Measurements from ENCODE around the gene LILRA5. TPM values are rescaled to one million over a fixed set of nuclear protein-coding genes. Genes with fewer than 3 reads are reported as not detected.

Gene LILRA5
- total and polyA plus RNA-seq, 2 of the 13 experiments (the other 11 are each of a cell fraction or from before 2014, with no cell fraction given), result not detected

DNA sequence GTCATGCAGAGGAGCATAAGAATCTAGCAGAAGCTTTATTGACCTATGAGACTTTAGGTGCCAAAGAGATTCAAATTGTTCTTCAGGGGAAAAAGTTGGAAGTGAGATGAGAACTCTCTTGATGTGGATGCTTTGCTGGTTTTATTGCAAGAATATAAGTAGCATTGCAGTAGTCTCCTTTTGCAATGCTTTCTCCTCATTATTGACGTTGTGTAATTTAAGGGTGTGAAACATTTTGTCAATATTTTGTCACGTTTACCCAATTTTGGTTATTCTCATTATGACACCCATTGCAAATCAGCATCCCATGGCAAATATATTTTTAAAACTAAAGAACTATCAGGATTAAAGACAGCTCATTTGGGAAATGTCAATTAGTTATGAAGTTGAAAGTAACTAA is 44.0 kb downstream of the LILRA5 start:
- intact Hi-C loops (cut with micrococcal nuclease; ENCODE audit: unreplicated experiment) (no loop called here), in situ Hi-C loops (cut with HindIII; ENCODE audit: extremely low pct_ligation_motif_present, low pct_unique_long_range_greater_than_20kb) (no loop called here)
- BruUV-seq (replicated peaks), result no TSS peak
- no peak overlapping the region for H3K27ac ChIP-seq (ENCODE audit: extremely low read length, insufficient read depth, low read length)
- POLR2A ChIA-PET, result no interaction called here
- FAIRE-seq, result no peak
- H3K4me2 ChIP-seq (ENCODE audit: low read depth, low read length), result no peak overlapping the region
- no peak for ATAC-seq
- no peaks in the 10 kb centered on the region for H4K20me1 ChIP-seq (ENCODE audit: insufficient read depth, low read length)
- no peaks in the 10 kb centered on the region for H3K36me3 ChIP-seq (replicated peaks in 1 of 2; ENCODE audit: control insufficient read depth in 1 of 2, insufficient read depth in 2 of 2, low read length in 2 of 2)
- no peaks in the 10 kb centered on the region for H3K9me3 ChIP-seq (ENCODE audit: low read length)
- no peak overlapping the region for H2AFZ ChIP-seq (ENCODE audit: low read length)
- DNase-seq (ENCODE audit: low spot score), result no peak
- H3K9ac ChIP-seq (ENCODE audit: insufficient read depth, low read depth, low read length), result no peak overlapping the region
- H3K4me3 ChIP-seq (replicated peaks in 1 of 3; ENCODE audit: insufficient read depth in 1 of 3, low read depth in 2 of 3, low read length in 3 of 3), result no peak overlapping the region
- H3K79me2 ChIP-seq (ENCODE audit: insufficient read depth, low read length), result no peaks in the 10 kb centered on the region
- peaks cover 0 to 8% of the 10 kb centered on the region in 2 experiments; a peak in 1 of 5 replicates for H3K27me3 ChIP-seq (ENCODE audit: control insufficient read depth in 1 of 2, insufficient read depth in 2 of 2, low read length in 2 of 2)
- CTCF ChIA-PET (ENCODE audit: low intra/inter-chr PET ratio, low total read pairs), result no interaction called here
- 0% methylated on average over 2 of the region's 2 CpGs for WGBS (ENCODE audit: low lambda C conversion rate)
- H3K4me1 ChIP-seq (ENCODE audit: insufficient read depth, low read length), result no peaks in the 10 kb centered on the region
- TF ChIP-seq, protein P1, sequence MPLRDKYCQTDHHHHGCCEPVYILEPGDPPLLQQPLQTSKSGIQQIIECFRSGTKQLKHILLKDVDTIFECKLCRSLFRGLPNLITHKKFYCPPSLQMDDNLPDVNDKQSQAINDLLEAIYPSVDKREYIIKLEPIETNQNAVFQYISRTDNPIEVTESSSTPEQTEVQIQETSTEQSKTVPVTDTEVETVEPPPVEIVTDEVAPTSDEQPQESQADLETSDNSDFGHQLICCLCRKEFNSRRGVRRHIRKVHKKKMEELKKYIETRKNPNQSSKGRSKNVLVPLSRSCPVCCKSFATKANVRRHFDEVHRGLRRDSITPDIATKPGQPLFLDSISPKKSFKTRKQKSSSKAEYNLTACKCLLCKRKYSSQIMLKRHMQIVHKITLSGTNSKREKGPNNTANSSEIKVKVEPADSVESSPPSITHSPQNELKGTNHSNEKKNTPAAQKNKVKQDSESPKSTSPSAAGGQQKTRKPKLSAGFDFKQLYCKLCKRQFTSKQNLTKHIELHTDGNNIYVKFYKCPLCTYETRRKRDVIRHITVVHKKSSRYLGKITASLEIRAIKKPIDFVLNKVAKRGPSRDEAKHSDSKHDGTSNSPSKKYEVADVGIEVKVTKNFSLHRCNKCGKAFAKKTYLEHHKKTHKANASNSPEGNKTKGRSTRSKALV (CRISPR knock-in tag; IDR thresholded peaks at IDR 0.05), result no peak
- TF ChIP-seq BCL6 (CRISPR knock-in tag; IDR thresholded peaks at IDR 0.05), result no peak
- no peak for TF ChIP-seq SYNCRIP (IDR thresholded peaks at IDR 0.05; ENCODE audit: insufficient read depth, low read depth, low read length)
- no peak for TF ChIP-seq ZNF790 (CRISPR knock-in tag; IDR thresholded peaks at IDR 0.05; ENCODE audit: borderline replicate concordance)
- no peak for TF ChIP-seq ZNF260 (CRISPR knock-in tag; IDR thresholded peaks at IDR 0.05; ENCODE audit: borderline replicate concordance, low read depth)
- no peak for TF ChIP-seq ZNF281 (CRISPR knock-in tag; IDR thresholded peaks at IDR 0.05; ENCODE audit: borderline replicate concordance)
- no peak for TF ChIP-seq EZH2 (conservative IDR thresholded peaks at IDR 0.05; ENCODE audit: low read depth, low read length)
- TF ChIP-seq KDM1A (CRISPR knock-in tag; IDR thresholded peaks at IDR 0.05), result no peak
- no peak for TF ChIP-seq NFE2L2 (IDR thresholded peaks at IDR 0.05; ENCODE audit: low read length)
- no peak for TF ChIP-seq ZIK1 (CRISPR knock-in tag; IDR thresholded peaks at IDR 0.05; ENCODE audit: borderline replicate concordance, low read depth)
- TF ChIP-seq ZKSCAN5 (CRISPR knock-in tag; IDR thresholded peaks at IDR 0.05), result no peak
- TF ChIP-seq FOXA1 (IDR thresholded peaks at IDR 0.05), result no peak
- TF ChIP-seq FOXA1 (CRISPR knock-in tag; IDR thresholded peaks at IDR 0.05), result no peak
- TF ChIP-seq NR1H2 (CRISPR knock-in tag; IDR thresholded peaks at IDR 0.05; ENCODE audit: borderline replicate concordance, low read depth), result no peak
- no peak for TF ChIP-seq ZNF883 (CRISPR knock-in tag; IDR thresholded peaks at IDR 0.05; ENCODE audit: not compliant biosample characterization)
- no peak for TF ChIP-seq FIP1L1 (IDR thresholded peaks at IDR 0.05; ENCODE audit: borderline replicate concordance, insufficient read depth, low read depth, low read length)
- no peak for TF ChIP-seq GATA4 (IDR thresholded peaks at IDR 0.05; ENCODE audit: borderline replicate concordance, low read depth)
- no peak for TF ChIP-seq JUND (CRISPR knock-in tag; IDR thresholded peaks at IDR 0.05)
